AG09319 (cell line): ENCODE measurements around the gene ARPC4.

Experiments used
- DNase-seq: peaks from one replicate; pipeline ENCODE4 v3.0.0-alpha.2; 2010; ENCODE audit warnings: low read depth; ENCODE audit errors: extremely low read depth
- TF ChIP-seq, protein P1 (sequence below): IDR thresholded peaks from 2 replicates; pipeline ENCODE4 v1.5.1; 2011; ENCODE audit warnings: low read depth, mild to moderate bottlenecking, inconsistent platforms, low read length, moderate library complexity

Gene ARPC4

DNA sequence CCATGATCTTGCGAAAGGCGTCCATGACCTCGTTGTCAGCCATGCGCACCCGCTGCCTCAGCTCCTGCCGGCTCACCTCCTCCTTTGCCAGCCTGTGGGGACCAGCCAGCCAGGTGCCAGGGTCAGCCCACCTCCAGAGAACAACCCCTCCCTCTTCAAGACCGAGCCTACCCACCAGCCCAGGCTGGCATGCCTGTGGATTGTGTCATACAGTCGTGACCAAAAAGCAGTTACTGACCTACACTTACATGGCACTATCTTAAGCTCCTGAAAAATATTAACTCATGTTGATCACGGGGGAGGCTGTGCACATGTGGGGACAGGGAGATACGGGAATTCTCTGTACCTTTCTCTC is 12.4 kb upstream of the ARPC4 start:
- TF ChIP-seq, protein P1, sequence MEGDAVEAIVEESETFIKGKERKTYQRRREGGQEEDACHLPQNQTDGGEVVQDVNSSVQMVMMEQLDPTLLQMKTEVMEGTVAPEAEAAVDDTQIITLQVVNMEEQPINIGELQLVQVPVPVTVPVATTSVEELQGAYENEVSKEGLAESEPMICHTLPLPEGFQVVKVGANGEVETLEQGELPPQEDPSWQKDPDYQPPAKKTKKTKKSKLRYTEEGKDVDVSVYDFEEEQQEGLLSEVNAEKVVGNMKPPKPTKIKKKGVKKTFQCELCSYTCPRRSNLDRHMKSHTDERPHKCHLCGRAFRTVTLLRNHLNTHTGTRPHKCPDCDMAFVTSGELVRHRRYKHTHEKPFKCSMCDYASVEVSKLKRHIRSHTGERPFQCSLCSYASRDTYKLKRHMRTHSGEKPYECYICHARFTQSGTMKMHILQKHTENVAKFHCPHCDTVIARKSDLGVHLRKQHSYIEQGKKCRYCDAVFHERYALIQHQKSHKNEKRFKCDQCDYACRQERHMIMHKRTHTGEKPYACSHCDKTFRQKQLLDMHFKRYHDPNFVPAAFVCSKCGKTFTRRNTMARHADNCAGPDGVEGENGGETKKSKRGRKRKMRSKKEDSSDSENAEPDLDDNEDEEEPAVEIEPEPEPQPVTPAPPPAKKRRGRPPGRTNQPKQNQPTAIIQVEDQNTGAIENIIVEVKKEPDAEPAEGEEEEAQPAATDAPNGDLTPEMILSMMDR = no peak
- no peak for DNase-seq

- no peak for DNase-seq
Measured at GRCh38 chr3:9780910-9781309, 12.0 kb upstream of the ARPC4 start.

GRCh38 chr3:9781551-9781950 is 11.3 kb upstream of the ARPC4 start:
- no peak for DNase-seq

More at GRCh38 chr3:9780910-9781309, 12.0 kb upstream of the ARPC4 start:
- TF ChIP-seq, protein P1 = no peak

DNA sequence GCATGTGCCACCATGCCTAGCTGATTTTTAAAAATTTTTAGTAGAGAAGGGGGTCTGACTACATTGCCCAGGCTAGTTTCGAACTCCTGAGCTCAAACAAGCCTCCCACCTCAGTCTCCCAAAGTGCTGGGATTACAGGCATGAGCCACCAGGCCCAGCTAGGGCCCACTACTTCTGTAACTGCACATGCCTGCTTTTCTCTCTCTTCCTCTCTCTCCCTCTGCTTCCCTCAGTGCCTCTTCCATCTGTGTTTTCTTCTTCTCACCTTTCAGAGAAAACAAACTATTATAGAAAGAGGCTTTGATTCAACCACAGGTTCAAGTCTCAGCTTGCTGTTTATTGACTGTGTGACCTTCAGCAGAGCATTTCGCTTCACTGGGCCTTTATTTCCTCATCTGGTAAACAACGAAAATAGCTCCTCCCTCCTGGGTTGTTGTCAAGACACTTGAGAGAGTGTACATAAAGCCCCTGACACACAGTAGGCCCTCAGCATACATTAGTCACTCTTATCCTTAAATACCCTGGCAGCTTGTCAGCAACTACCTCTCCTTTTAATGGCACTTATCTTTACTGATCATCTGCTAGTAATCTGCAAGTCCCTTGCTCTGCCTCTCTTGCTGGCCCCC is 10.8 kb upstream of the ARPC4 start:
- TF ChIP-seq, protein P1 = no peak
- DNase-seq = no peak

More at GRCh38 chr3:9781551-9781950, 11.3 kb upstream of the ARPC4 start:
- TF ChIP-seq, protein P1 = no peak

GRCh38 chr3:9782770-9783169 is 10.1 kb upstream of the ARPC4 start:
- DNase-seq = no peak
- TF ChIP-seq, protein P1 = no peak

GRCh38 chr3:9783954-9784353 is 8.9 kb upstream of the ARPC4 start:
- TF ChIP-seq, protein P1 = no peak
- no peak for DNase-seq

GRCh38 chr3:9784965-9785364 is 7.9 kb upstream of the ARPC4 start:
- DNase-seq = no peak
- TF ChIP-seq, protein P1 = no peak
